Tibial nerve (tissue), 3 donors: ENCODE data around the gene TNP2.

Source experiments
- CTCF ChIP-seq, 5 experiments: fragments of 200-600 bp in 3 of 5; fragments of 450-650 bp in 2 of 5; sonication (generic) in 3 of 5; IDR thresholded peaks; one replicate each; pipeline ENCODE4 v1.5.1; 2016 to 2019; ENCODE audit warnings: antibody characterized with exemption in 5 of 5, mild to moderate bottlenecking in 3 of 5, moderate library complexity in 2 of 5
- POLR2A ChIP-seq, 2 donors: fragments of 450-650 bp; IDR thresholded peaks; one replicate each; pipeline ENCODE4 v1.6.1; 2017; ENCODE audit warnings: antibody characterized with exemption in 2 of 2, mild to moderate bottlenecking in 2 of 2, moderate library complexity in 2 of 2

DNA sequence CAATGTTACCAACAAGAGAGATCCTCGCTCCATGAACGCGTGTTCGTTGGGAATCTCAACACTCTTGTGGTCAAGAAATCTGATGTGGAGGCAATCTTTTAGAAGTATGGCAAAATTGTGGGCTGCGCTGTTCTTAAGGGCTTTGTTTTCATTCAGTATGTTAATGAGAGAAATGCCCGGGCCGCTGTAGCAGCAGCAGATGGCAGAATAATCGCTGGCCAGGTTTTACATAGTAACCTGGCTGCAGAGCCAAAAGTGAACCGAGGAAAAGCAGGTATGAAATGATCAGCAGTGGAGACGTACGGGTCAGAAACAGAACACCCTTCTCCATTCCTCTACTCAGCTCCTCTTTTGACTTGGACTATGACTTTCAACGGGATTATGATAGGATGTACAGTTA is 26.5 kb downstream of the TNP2 start:
- TF ChIP-seq CTCF (IDR thresholded peaks at IDR 0.05) (no peak), POLR2A (IDR thresholded peaks at IDR 0.05) (no peak)
